SK-N-MC (cell line): ENCODE results near the gene DMRTB1.

Experiments used
- EZH2 ChIP-seq: fragments of 200-600 bp; sonication (generic); IDR thresholded peaks from one replicate; pipeline ENCODE4 v1.6.1; 2017; ENCODE audit warnings: antibody characterized with exemption
- POLR2AphosphoS5 ChIP-seq: IDR thresholded peaks from 2 replicates; pipeline ENCODE4 v1.6.1; 2012; ENCODE audit warnings: mild to moderate bottlenecking, low read depth, low read length, borderline replicate concordance

DNA sequence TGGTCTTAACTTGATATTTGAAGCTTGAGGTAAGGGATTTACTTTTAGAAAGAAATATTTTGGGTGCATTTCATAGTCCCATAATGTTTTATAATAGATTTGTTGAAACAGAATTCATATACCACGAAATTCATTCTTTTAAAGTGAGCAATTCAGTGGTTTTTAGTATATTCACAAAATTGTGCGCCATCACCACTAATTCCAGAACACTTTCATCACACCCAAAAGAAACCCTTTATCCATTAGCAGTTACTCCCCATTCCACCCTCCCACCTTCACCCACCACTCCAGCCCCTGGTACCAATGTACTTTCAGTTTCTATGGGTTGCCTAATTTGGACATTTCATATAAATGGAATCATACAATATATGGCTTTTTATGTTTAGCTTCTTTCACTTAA lies 38.9 kb upstream of the DMRTB1 start:
- TF ChIP-seq POLR2AphosphoS5 (no peak), EZH2 (no peak)
